NCI-H748 treated with DMSO at 0.1 percent for 48 hours (cell line): Measurements from ENCODE around the gene TMEM212.
"Not testable (repeated sequence)": the region's sequence is repeated elsewhere in the genome, so short reads cannot be mapped to it uniquely, and the experiment has no call there.

Experiments
- DNase-seq: peaks from one replicate; lab custom pipeline; 2025; lab: John Stamatoyannopoulos, UW

Gene TMEM212

DNA sequence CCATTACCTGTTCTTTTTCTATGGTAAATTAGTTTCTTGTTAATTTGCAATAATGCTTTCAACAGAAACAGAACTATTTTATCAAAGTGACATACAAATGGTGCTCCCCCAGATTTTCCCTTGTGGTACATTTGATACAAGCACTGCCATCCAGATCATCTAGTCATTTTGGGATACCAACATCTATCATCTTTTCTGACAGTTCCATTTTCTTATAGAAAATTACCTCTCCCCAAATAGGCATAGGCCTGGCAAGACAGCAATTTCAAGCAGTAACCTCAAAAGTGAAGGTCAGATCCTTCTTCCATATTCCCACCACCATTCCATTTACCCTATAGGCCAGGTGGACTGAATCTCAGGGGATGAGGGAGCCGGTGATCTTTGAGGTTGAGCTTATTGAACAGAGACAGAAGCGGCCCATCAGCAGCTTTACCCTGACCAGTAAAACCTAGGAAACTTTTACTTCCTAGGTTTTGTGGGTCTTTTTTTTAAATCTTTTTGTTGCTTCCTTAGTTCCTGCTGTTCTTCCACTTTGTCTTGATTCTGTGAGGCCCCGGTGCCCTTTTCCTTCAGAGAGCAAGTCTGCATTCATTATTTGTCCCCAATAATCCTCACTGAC lies 29.8 kb upstream of the TMEM212 start:
- DNase-seq = no peak

- DNase-seq = no peak
Measured at GRCh38 chr3:171813897-171814460, 29.2 kb upstream of the TMEM212 start.

DNA sequence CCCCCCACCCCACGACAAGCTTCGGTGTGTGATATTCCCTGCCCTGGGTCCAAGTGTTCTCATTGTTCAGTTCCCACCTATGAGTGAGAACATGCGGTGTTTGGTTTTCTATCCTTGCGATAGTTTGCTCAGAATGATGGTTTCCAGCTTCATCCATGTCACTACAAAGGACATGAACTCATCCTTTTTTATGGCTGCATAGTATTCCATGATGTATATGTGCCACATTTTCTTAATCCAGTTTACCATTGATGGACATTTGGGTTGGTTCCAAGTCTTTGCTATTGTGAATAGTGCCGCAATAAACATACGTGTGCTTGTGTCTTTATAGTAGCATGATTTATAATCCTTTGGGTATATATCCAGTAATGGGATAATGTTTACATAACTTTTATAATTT lies 28.5 kb upstream of the TMEM212 start:
- DNase-seq = not testable (repeated sequence)

- DNase-seq = no peak
Measured at GRCh38 chr3:171815973-171816595, 27.1 kb upstream of the TMEM212 start.

GRCh38 chr3:171817074-171817800 lies 25.9 kb upstream of the TMEM212 start:
- DNase-seq = no peak

DNA sequence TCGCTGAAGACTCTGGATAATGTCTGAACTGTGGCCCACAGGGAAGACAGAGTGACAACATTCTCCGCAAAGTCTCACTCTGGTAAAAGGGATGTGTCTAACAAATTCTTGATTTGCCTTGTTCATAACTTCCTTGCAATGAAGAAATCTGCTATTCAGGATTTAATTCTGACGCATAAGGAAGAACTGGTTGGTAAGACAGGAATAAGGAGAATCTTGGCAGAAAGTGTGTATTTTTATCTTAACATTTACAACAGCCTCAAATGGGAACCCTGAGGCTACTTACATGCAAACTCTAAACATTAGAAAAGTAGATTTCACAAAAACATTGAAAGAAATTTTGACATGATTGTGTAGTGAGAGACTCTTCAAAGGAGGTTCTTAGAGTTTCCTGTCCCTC lies 22.1 kb upstream of the TMEM212 start:
- DNase-seq = no peak

- no peak for DNase-seq
Measured at GRCh38 chr3:171821778-171822358, 21.3 kb upstream of the TMEM212 start.

GRCh38 chr3:171822431-171823106 lies 20.6 kb upstream of the TMEM212 start:
- no peak for DNase-seq

GRCh38 chr3:171824116-171824515 lies 19.0 kb upstream of the TMEM212 start:
- DNase-seq = no peak

- no peak for DNase-seq
Measured at GRCh38 chr3:171824824-171825221, 18.3 kb upstream of the TMEM212 start.

DNA sequence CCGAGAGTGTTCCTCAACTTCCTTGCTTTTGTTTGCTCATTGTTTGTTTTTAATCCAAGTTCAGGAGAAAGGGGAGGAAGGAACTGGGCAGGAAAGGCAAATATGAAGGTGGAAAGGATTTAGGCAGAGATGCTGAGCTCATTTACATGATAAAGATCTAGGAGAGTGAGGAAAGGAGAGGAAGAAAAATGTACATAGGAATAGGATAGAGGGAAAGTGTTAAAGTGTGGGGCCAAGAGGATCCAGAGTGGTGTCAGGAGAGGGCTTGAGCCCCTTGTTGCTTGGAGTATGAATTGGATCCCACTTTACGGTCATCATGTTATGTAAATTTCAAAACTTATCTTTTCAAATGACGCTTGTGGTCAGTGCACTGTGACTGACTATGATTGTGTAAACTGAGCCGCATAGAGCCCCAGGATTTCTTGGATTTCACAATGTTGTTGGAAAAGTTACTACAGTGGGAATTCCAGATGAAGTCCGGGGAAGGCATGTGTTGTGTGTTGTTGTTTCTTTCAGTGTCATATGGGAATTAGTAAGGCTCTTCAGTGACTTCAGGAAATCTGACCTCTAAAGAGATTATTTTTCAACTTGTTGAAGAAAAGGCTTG lies 17.8 kb upstream of the TMEM212 start:
- DNase-seq = no peak

GRCh38 chr3:171827385-171827784 lies 15.8 kb upstream of the TMEM212 start:
- DNase-seq = no peak

DNA sequence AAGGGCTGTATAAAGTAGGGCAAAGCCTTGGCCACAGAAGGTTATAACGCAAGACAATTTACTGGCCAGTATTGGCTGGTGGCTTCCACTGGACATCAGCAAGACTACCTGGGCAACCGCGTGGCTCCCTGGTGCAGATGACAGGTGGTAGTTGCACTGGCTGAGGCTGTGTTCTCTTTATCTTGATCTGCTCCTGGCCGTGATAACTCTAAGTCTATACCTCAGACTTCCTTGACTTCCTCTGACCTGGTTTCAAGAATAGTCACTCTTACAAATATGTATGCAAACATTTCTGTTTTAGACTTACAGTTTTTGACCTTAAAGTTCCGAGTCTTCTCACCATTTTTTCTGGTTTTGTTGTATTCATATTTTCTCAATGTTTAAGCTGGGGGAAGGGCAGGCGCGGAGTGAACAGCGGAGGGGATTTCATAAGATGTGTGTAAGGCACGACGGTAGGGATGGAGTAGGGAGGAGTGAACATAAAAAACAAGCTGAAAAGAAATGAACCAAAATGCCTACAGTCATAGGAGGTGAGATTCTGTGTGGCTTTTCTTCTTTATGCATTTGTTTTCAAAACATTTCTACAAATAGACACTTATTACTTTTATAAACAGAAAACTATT lies 15.2 kb upstream of the TMEM212 start:
- no peak for DNase-seq

DNA sequence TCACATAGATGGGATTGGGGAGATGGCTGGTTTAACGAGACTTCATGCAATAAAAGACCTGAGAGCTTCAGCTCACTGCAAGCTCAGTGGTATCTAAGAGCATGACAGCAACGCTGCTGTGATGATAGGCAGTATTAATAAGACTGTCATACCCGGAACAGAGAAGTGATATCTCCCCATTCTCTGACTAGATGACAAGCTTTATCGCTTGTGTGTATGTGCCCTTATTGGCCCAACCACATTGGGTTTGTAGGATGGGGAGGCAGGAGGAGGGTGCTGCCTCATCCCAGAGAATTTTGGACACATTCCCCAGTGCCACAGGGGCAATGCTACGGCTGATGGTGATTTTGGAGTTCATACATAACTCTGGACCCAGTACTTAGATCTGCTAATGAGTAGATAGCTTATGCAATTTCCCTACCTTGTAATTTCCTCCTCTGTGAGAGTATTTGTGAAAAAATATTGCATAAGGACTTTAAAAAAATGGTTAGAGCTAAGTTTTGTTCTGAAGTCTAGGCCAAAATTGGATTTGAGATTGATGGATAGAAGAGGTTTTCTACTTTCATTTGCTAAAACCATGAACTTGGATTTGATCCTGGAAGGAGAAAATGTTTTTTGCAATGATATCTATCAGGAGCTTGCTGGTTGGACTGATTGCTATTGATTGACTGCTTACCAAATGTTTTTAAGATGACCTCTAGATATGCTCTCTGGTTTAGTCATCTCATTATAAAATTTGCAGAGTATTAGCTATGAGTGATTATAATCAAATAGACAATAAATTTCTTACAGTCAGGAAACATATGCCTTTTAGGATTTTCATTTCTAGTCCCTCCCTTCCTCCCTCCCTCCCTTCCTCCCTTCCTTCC lies 14.0 kb upstream of the TMEM212 start:
- DNase-seq = no peak

DNA sequence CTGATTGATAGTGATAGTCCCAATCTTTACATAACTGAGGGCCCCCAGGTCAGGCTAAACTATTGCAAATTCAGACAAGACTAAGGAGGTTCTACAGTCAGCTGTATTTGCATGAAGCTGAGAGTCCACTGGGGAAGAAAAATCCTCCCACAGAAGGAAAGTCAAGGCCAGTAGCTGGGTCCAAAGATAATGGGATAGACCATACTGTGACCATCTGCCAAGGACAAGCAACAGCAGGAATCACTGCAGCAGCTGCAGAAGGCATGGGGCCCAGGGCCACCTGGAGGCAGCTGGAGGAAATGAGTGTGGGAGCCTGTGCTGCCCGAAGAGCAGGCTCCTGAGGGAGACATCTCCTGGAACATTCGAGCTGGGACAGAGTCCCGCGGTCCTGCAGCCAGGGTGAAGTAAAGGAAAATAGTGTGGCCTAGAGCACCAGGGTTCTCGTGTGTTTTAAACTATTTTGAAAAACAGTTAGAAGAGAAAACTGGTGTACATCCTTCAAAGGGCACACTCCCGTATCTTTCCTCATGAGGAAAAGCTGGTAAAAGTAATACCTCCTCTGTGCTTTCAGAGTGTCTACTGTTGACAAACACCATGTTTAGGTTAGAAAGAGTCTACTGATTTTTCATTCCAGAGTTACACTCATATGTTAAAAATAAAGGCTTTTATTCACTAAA lies 13.2 kb upstream of the TMEM212 start:
- peak; percentile 6 for DNase-seq

DNA sequence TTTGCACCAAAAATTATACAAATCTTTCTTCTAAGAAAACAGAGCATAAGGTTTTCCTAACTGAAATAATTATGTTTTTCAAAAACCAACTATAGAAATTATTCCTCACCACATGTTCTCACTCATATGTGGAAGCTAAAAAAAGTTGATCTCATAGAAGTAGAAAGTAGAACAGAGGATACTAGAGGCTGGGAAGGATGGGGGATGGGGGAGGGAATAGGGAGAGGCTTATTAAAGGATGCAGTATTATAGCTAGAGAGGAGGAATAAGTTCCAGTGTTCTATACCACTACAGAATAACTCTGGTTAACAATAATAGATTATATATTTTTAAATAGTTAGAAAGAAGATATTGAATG lies 12.7 kb upstream of the TMEM212 start:
- DNase-seq = no peak

- no peak for DNase-seq
Measured at GRCh38 chr3:171831936-171832335, 11.2 kb upstream of the TMEM212 start.

- no peak for DNase-seq
Measured at GRCh38 chr3:171832989-171833388, 10.2 kb upstream of the TMEM212 start.

DNA sequence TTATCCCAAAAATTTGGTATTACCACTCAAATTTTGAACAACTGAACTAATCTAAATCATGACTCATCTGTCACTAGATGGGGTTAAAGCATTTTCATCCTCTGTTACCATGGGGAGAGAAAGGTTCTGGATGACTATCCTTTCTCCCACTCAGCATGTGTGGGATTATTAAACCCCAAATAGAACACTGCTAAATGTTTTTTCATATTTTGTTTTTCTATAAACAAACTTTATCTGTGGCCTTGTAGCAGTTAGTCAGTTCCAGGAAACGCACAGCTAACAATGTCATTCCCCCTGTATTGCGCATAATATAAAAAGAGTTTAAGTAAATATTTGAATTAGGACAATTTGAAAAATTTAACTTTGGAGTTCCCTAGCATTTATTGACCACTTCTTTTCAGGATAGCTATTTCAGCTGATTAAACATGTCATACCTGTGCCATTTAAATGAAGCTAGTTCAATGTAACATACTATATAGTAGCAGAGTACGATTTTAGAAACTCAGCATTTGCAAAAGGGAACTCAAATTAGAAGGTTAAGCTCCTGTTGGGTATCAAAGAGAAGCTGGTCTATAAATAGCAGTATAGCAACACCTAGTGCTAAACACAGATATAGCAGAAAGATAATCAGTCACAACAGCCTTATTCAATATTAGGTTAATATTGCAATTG lies 9.2 kb upstream of the TMEM212 start:
- DNase-seq = peak; percentile 10
